Adrenal gland (tissue), 5 donors: ENCODE data around the gene GDF2.

Source experiments
- POLR2A ChIP-seq, 2 donors: fragments of 450-650 bp; IDR thresholded peaks; one replicate each; pipeline ENCODE4 v1.6.1; 2017; ENCODE audit warnings: antibody characterized with exemption in 2 of 2, mild to moderate bottlenecking in 2 of 2, moderate library complexity in 1 of 2
- TF ChIP-seq, protein P1 (sequence below), 6 experiments: fragments of 450-650 bp in 4 of 6; fragments of 200-600 bp in 2 of 6; sonication (generic) in 1 of 6; IDR thresholded peaks; 1 replicate in 5 of 6; 2 replicates in 1 of 6; pipeline versions ENCODE4 v1.5.1 to v1.8.0; 2016 to 2021; ENCODE audit warnings: antibody characterized with exemption in 6 of 6, mild to moderate bottlenecking in 2 of 6, moderate library complexity in 1 of 6
- donor health status: DM: no; HTN: no; CAD: no.

DNA sequence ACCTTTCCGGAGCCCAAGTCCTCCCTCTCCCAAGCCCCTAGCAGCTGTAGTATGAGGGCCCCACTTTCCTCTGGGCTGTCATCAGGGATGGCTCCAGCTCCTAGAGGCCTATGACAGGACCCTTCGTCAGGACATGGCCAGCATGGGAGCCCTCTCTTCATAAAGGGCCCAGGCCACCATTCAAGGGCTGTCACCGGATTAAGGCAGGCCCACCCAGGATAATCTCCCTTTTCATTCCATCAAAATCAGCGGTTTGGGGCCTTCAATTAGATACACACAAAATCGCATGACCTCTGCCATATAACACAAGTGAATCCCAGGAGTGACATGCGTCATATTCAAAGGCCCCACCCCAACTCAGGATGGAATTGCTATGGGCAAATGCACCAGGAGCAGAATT lies 34.4 kb upstream of the GDF2 start:
- TF ChIP-seq, protein P1, sequence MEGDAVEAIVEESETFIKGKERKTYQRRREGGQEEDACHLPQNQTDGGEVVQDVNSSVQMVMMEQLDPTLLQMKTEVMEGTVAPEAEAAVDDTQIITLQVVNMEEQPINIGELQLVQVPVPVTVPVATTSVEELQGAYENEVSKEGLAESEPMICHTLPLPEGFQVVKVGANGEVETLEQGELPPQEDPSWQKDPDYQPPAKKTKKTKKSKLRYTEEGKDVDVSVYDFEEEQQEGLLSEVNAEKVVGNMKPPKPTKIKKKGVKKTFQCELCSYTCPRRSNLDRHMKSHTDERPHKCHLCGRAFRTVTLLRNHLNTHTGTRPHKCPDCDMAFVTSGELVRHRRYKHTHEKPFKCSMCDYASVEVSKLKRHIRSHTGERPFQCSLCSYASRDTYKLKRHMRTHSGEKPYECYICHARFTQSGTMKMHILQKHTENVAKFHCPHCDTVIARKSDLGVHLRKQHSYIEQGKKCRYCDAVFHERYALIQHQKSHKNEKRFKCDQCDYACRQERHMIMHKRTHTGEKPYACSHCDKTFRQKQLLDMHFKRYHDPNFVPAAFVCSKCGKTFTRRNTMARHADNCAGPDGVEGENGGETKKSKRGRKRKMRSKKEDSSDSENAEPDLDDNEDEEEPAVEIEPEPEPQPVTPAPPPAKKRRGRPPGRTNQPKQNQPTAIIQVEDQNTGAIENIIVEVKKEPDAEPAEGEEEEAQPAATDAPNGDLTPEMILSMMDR (IDR thresholded peaks at IDR 0.05) = no peak
- TF ChIP-seq POLR2A (IDR thresholded peaks at IDR 0.05) = no peak
